Embryonic facial prominence (tissue), 1 donor: ENCODE data around the gene ALPG.

Source experiments
- DNase-seq: peaks from one replicate; pipeline ENCODE4 v3.0.0-alpha.2; 2016; ENCODE audit errors: extremely low spot score

The ALPG gene

GRCh38 chr2:232457121-232458011 is 50.7 kb downstream of the ALPG start:
- DNase-seq: no peak

- no peak for DNase-seq
Observed at GRCh38 chr2:232458051-232458660, 51.5 kb downstream of the ALPG start.

GRCh38 chr2:232458661-232459418 is 52.2 kb downstream of the ALPG start:
- no peak for DNase-seq

- no peak for DNase-seq
Observed at GRCh38 chr2:232459419-232460035, 52.9 kb downstream of the ALPG start.

GRCh38 chr2:232460171-232460570 is 53.5 kb downstream of the ALPG start:
- no peak for DNase-seq
